ENCODE data around the gene NRIP1. TPM values are rescaled to one million over a fixed set of nuclear protein-coding genes. Genes with fewer than 3 reads are reported as not detected.

NRIP1 gene
- total RNA-seq, 1 experiment from 2014 or later, result 10.3 TPM

GRCh38 chr21:15095326-15095725 is 30.5 kb upstream of the NRIP1 start (continued):
- TF ChIP-seq ZNF532 (CRISPR knock-in tag; IDR thresholded peaks at IDR 0.05; ENCODE audit: borderline replicate concordance), result no peak

GRCh38 chr21:15094706-15095105 is 29.9 kb upstream of the NRIP1 start:
- Mint-ChIP-seq H3K27me3 (ENCODE audit: low read depth) (no peaks in the 10 kb centered on the region), H3K4me1 (peaks cover 13% of the 10 kb centered on the region), H3K9me3 (no peaks in the 10 kb centered on the region; the same call in 1 of the 2 replicates), H3K4me3 (no peak overlapping the region), H3K27ac (no peak overlapping the region; the same call in 1 of the 2 replicates), H3K36me3 (no peaks in the 10 kb centered on the region)
- DNase-seq (ENCODE audit: low spot score) (no peak), ATAC-seq (no peak)
- ChIA-PET CTCF (interaction anchor here (1.0 kb wide), 1 partner anchor 458 kb away, joined by 3 read pairs; no protein-coding TSS in a partner anchor), POLR2A (no interaction called here)
- TF ChIP-seq ELF4 (CRISPR knock-in tag; IDR thresholded peaks at IDR 0.05; ENCODE audit: low read depth) (no peak), PRDM15 (CRISPR knock-in tag; IDR thresholded peaks at IDR 0.05) (no peak), ZNF138 (CRISPR knock-in tag; conservative IDR thresholded peaks at IDR 0.05) (no peak), ATF6 (CRISPR knock-in tag; IDR thresholded peaks at IDR 0.05) (no peak), NR2C2 (CRISPR knock-in tag; IDR thresholded peaks at IDR 0.05) (no peak), USF2 (CRISPR knock-in tag; IDR thresholded peaks at IDR 0.05) (no peak), NR3C1 (CRISPR knock-in tag; conservative IDR thresholded peaks at IDR 0.05; ENCODE audit: low read depth) (no peak), ATF3 (CRISPR knock-in tag; conservative IDR thresholded peaks at IDR 0.05) (no peak), CREM (CRISPR knock-in tag; IDR thresholded peaks at IDR 0.05) (no peak)

GRCh38 chr21:15093216-15093615 is 28.4 kb upstream of the NRIP1 start:
- DNase-seq (ENCODE audit: low spot score), result no peak
- no peak for ATAC-seq
- H3K4me1 Mint-ChIP-seq, result peaks cover 11% of the 10 kb centered on the region
- H3K9me3 Mint-ChIP-seq, result no peaks in the 10 kb centered on the region; the same call in 1 of the 2 replicates
- POLR2A ChIA-PET, result no interaction called here
- H3K4me3 Mint-ChIP-seq, result no peak overlapping the region
- no peaks in the 10 kb centered on the region for H3K36me3 Mint-ChIP-seq
- H3K27ac Mint-ChIP-seq, result no peak overlapping the region
- H3K27me3 Mint-ChIP-seq (ENCODE audit: low read depth), result no peaks in the 10 kb centered on the region
- CTCF ChIA-PET, result interaction anchor here (0.9 kb wide), 1 partner anchor 9 kb away, joined by 3 read pairs; no protein-coding TSS in a partner anchor
- TF ChIP-seq ZMAT4 (CRISPR knock-in tag; IDR thresholded peaks at IDR 0.05) (no peak), ZNF263 (CRISPR knock-in tag; IDR thresholded peaks at IDR 0.05; ENCODE audit: low read depth) (no peak), ZNF317 (CRISPR knock-in tag; IDR thresholded peaks at IDR 0.05; ENCODE audit: borderline replicate concordance, low read depth) (no peak)
